ENCODE measurements around the gene ACO1.
"Not testable (repeated sequence)": the region's sequence is repeated elsewhere in the genome, so short reads cannot be mapped to it uniquely, and the experiment has no call there.

Gene ACO1

GRCh38 chr9:32351845-32352244, 32.6 kb upstream of the ACO1 start:
- no peak overlapping the region for H2AFZ ChIP-seq (ENCODE audit: low read length, unreplicated experiment)
- H3K27me3 ChIP-seq (ENCODE audit: insufficient read depth, low read length) = peaks cover 23% of the 10 kb centered on the region; the same call in 1 of the 2 replicates
- H3K4me1 ChIP-seq (ENCODE audit: control insufficient read depth, insufficient read depth, low read length, unreplicated experiment) = no peaks in the 10 kb centered on the region
- H3K4me3 ChIP-seq (ENCODE audit: low read depth, low read length) = no peak overlapping the region
- no peak overlapping the region for H3K27ac ChIP-seq (ENCODE audit: low read depth, low read length)
- H3K79me2 ChIP-seq (ENCODE audit: control insufficient read depth, insufficient read depth, low read length, unreplicated experiment) = no peaks in the 10 kb centered on the region
- H3K36me3 ChIP-seq (ENCODE audit: insufficient read depth, low read length) = no peaks in the 10 kb centered on the region

- peaks cover 22% of the 10 kb centered on the region for H3K27me3 ChIP-seq (ENCODE audit: insufficient read depth, low read length)
- H3K79me2 ChIP-seq (ENCODE audit: control insufficient read depth, insufficient read depth, low read length, unreplicated experiment); H3K4me1 ChIP-seq (ENCODE audit: control insufficient read depth, insufficient read depth, low read length, unreplicated experiment): not testable (repeated sequence)
Observed at GRCh38 chr9:32353476-32353875, 31.0 kb upstream of the ACO1 start.

GRCh38 chr9:32359452-32359851, 25.0 kb upstream of the ACO1 start:
- Histone ChIP-seq H3K4me1 (ENCODE audit: control insufficient read depth, insufficient read depth, low read length, unreplicated experiment) (no peaks in the 10 kb centered on the region), H3K4me3 (ENCODE audit: low read depth, low read length) (no peak overlapping the region), H2AFZ (ENCODE audit: low read length, unreplicated experiment) (no peak overlapping the region), H3K27me3 (ENCODE audit: insufficient read depth, low read length) (peaks cover 31% of the 10 kb centered on the region), H3K27ac (ENCODE audit: low read depth, low read length) (no peak overlapping the region), H3K79me2 (ENCODE audit: control insufficient read depth, insufficient read depth, low read length, unreplicated experiment) (no peaks in the 10 kb centered on the region), H3K36me3 (ENCODE audit: insufficient read depth, low read length) (no peaks in the 10 kb centered on the region)

More at GRCh38 chr9:32353476-32353875, 31.0 kb upstream of the ACO1 start:
- not testable (repeated sequence) for H3K27ac ChIP-seq (ENCODE audit: low read depth, low read length); H2AFZ ChIP-seq (ENCODE audit: low read length, unreplicated experiment); H3K4me3 ChIP-seq (ENCODE audit: low read depth, low read length); H3K36me3 ChIP-seq (ENCODE audit: insufficient read depth, low read length)

- Histone ChIP-seq H3K4me3 (ENCODE audit: low read depth, low read length) (no peak overlapping the region), H3K36me3 (ENCODE audit: insufficient read depth, low read length) (no peaks in the 10 kb centered on the region), H3K27me3 (ENCODE audit: insufficient read depth, low read length) (peaks cover 30% of the 10 kb centered on the region), H3K79me2 (ENCODE audit: control insufficient read depth, insufficient read depth, low read length, unreplicated experiment) (no peaks in the 10 kb centered on the region), H3K4me1 (ENCODE audit: control insufficient read depth, insufficient read depth, low read length, unreplicated experiment) (no peaks in the 10 kb centered on the region), H2AFZ (ENCODE audit: low read length, unreplicated experiment) (no peak overlapping the region), H3K27ac (ENCODE audit: low read depth, low read length) (no peak overlapping the region)
Observed at GRCh38 chr9:32360983-32361673, 23.3 kb upstream of the ACO1 start.

GRCh38 chr9:32371279-32371678, 13.2 kb upstream of the ACO1 start:
- Histone ChIP-seq H3K27me3 (ENCODE audit: insufficient read depth, low read length) (peaks cover 17% of the 10 kb centered on the region), H3K36me3 (ENCODE audit: insufficient read depth, low read length) (no peaks in the 10 kb centered on the region), H3K4me1 (ENCODE audit: control insufficient read depth, insufficient read depth, low read length, unreplicated experiment) (no peaks in the 10 kb centered on the region), H2AFZ (ENCODE audit: low read length, unreplicated experiment) (no peak overlapping the region), H3K79me2 (ENCODE audit: control insufficient read depth, insufficient read depth, low read length, unreplicated experiment) (no peaks in the 10 kb centered on the region), H3K27ac (ENCODE audit: low read depth, low read length) (no peak overlapping the region), H3K4me3 (ENCODE audit: low read depth, low read length) (no peak overlapping the region)

GRCh38 chr9:32371679-32372078, 12.8 kb upstream of the ACO1 start:
- Histone ChIP-seq H3K27me3 (ENCODE audit: insufficient read depth, low read length) (peaks cover 17% of the 10 kb centered on the region), H3K36me3 (ENCODE audit: insufficient read depth, low read length) (no peaks in the 10 kb centered on the region), H3K27ac (ENCODE audit: low read depth, low read length) (no peak overlapping the region), H3K4me1 (ENCODE audit: control insufficient read depth, insufficient read depth, low read length, unreplicated experiment) (no peaks in the 10 kb centered on the region), H2AFZ (ENCODE audit: low read length, unreplicated experiment) (no peak overlapping the region), H3K79me2 (ENCODE audit: control insufficient read depth, insufficient read depth, low read length, unreplicated experiment) (no peaks in the 10 kb centered on the region), H3K4me3 (ENCODE audit: low read depth, low read length) (no peak overlapping the region)

GRCh38 chr9:32376285-32376684, 8.2 kb upstream of the ACO1 start:
- no peaks in the 10 kb centered on the region for H3K79me2 ChIP-seq (ENCODE audit: control insufficient read depth, insufficient read depth, low read length, unreplicated experiment)
- H2AFZ ChIP-seq (ENCODE audit: low read length, unreplicated experiment) = no peak overlapping the region
- peaks cover 12% of the 10 kb centered on the region; the same call in 1 of the 2 replicates for H3K27me3 ChIP-seq (ENCODE audit: insufficient read depth, low read length)
- no peaks in the 10 kb centered on the region for H3K36me3 ChIP-seq (ENCODE audit: insufficient read depth, low read length)
- H3K4me3 ChIP-seq (ENCODE audit: low read depth, low read length) = no peak overlapping the region
- H3K27ac ChIP-seq (ENCODE audit: low read depth, low read length) = no peak overlapping the region
- H3K4me1 ChIP-seq (ENCODE audit: control insufficient read depth, insufficient read depth, low read length, unreplicated experiment) = peaks cover 3% of the 10 kb centered on the region

GRCh38 chr9:32378496-32378895, 5.9 kb upstream of the ACO1 start:
- no peak overlapping the region for H3K27ac ChIP-seq (ENCODE audit: low read depth, low read length)
- no peaks in the 10 kb centered on the region for H3K27me3 ChIP-seq (ENCODE audit: insufficient read depth, low read length)
- peak overlapping the region; percentile 75 for H2AFZ ChIP-seq (ENCODE audit: low read length, unreplicated experiment)
- H3K4me1 ChIP-seq (ENCODE audit: control insufficient read depth, insufficient read depth, low read length, unreplicated experiment) = peaks cover 3% of the 10 kb centered on the region
- peak overlapping the region; percentile 48; the same call in 1 of the 2 replicates for H3K4me3 ChIP-seq (ENCODE audit: low read depth, low read length)
- no peaks in the 10 kb centered on the region for H3K79me2 ChIP-seq (ENCODE audit: control insufficient read depth, insufficient read depth, low read length, unreplicated experiment)
- no peaks in the 10 kb centered on the region for H3K36me3 ChIP-seq (ENCODE audit: insufficient read depth, low read length)

- Histone ChIP-seq H3K27ac (ENCODE audit: low read depth, low read length) (no peak overlapping the region), H3K4me1 (ENCODE audit: control insufficient read depth, insufficient read depth, low read length, unreplicated experiment) (peaks cover 3% of the 10 kb centered on the region), H3K79me2 (ENCODE audit: control insufficient read depth, insufficient read depth, low read length, unreplicated experiment) (no peaks in the 10 kb centered on the region), H2AFZ (ENCODE audit: low read length, unreplicated experiment) (peak overlapping the region; percentile 75), H3K27me3 (ENCODE audit: insufficient read depth, low read length) (no peaks in the 10 kb centered on the region), H3K36me3 (ENCODE audit: insufficient read depth, low read length) (no peaks in the 10 kb centered on the region), H3K4me3 (ENCODE audit: low read depth, low read length) (peak overlapping the region; percentile 48)
Observed at GRCh38 chr9:32378993-32379729, 5.3 kb upstream of the ACO1 start.

- Histone ChIP-seq H3K36me3 (ENCODE audit: insufficient read depth, low read length) (no peaks in the 10 kb centered on the region), H3K4me3 (ENCODE audit: low read depth, low read length) (no peak overlapping the region)
Observed at GRCh38 chr9:32380944-32381343, 3.5 kb upstream of the ACO1 start.

More at GRCh38 chr9:32380944-32381343, 3.5 kb upstream of the ACO1 start:
- Histone ChIP-seq H3K79me2 (ENCODE audit: control insufficient read depth, insufficient read depth, low read length, unreplicated experiment) (peaks cover 14% of the 10 kb centered on the region), H2AFZ (ENCODE audit: low read length, unreplicated experiment) (no peak overlapping the region), H3K4me1 (ENCODE audit: control insufficient read depth, insufficient read depth, low read length, unreplicated experiment) (peaks cover 6% of the 10 kb centered on the region), H3K27ac (ENCODE audit: low read depth, low read length) (no peak overlapping the region), H3K27me3 (ENCODE audit: insufficient read depth, low read length) (no peaks in the 10 kb centered on the region)

Measured in ACC112 (cell line).